H1 (cell line): ENCODE results near the gene APPL2. TPM values are rescaled to one million over a fixed set of nuclear protein-coding genes. Genes with fewer than 3 reads are reported as not detected.

Source experiments
- CTCF ChIA-PET: fragments of 300-600 bp; sonication (Branson Sonifier 250); formaldehyde crosslinking; loops from one replicate; lab custom pipeline; 2021; ENCODE audit not compliant: partially characterized antibody; lab: Charles Lee
- POLR2A ChIA-PET: fragments of 300-600 bp; sonication (Branson Sonifier 250); formaldehyde crosslinking; loops from one replicate; lab custom pipeline; 2021; ENCODE audit warnings: inconsistent platforms; ENCODE audit not compliant: partially characterized antibody; lab: Charles Lee
- DNase-seq, 2 experiments: peaks; one replicate each; pipeline versions ENCODE4 v3.0.0 to v3.0.0-alpha.2; 2010 to 2022; ENCODE audit warnings: low spot score in 2 of 2, low read depth in 1 of 2, mixed read lengths in 1 of 2
- FAIRE-seq: peaks from 2 replicates; lab custom pipeline; 2011; peaks lifted over from hg19 to GRCh38; lab: Jason Lieb, UNC
- H2AFZ ChIP-seq: 2 replicates; pipeline ENCODE4 v1.8.1; 2012; ENCODE audit warnings: low read length, inconsistent platforms
- H2AK5ac ChIP-seq: 2 replicates; pipeline ENCODE4 v1.6.1; 2013; ENCODE audit warnings: low read depth, low read length
- H2BK120ac ChIP-seq: replicated peaks from 2 replicates; pipeline ENCODE3; 2013; ENCODE audit warnings: low read depth, low read length, inconsistent platforms
- H2BK12ac ChIP-seq: 2 replicates; pipeline ENCODE4 v1.6.1; 2013; ENCODE audit warnings: low read depth, low read length
- H2BK15ac ChIP-seq: 2 replicates; pipeline ENCODE4 v1.6.1; 2013; ENCODE audit warnings: low read length
- H2BK20ac ChIP-seq: 2 replicates; pipeline ENCODE4 v1.6.1; 2013; ENCODE audit warnings: low read length
- H2BK5ac ChIP-seq: 2 replicates; pipeline ENCODE4 v1.6.1; 2013; ENCODE audit warnings: low read depth, low read length
- H3K14ac ChIP-seq: 2 replicates; pipeline ENCODE4 v1.6.1; 2013; ENCODE audit warnings: inconsistent platforms; ENCODE audit not compliant: insufficient read length
- H3K18ac ChIP-seq: 2 replicates; pipeline ENCODE4 v1.6.1; 2013; ENCODE audit warnings: low read length; ENCODE audit errors: extremely low read depth
- H3K23ac ChIP-seq: 2 replicates; pipeline ENCODE4 v1.6.1; 2013; ENCODE audit warnings: inconsistent platforms; ENCODE audit not compliant: insufficient read length
- H3K23me2 ChIP-seq: 2 replicates; pipeline ENCODE4 v1.6.1; 2013; ENCODE audit warnings: low read depth, low read length
- H3K27ac ChIP-seq: 2 replicates; pipeline ENCODE4 v1.6.1; 2011; ENCODE audit warnings: low read depth, low read length, inconsistent platforms
- H3K27me3 ChIP-seq, 4 experiments: replicated peaks in 1 of 4; 1 replicate in 1 of 4; 2 replicates in 3 of 4; pipeline versions ENCODE4 v1.6.1 to v1.8.1; 2011 to 2013; ENCODE audit warnings: low read length in 3 of 4, mild to moderate bottlenecking in 3 of 4, inconsistent platforms in 2 of 4, mixed read lengths in 2 of 4, moderate library complexity in 1 of 4; ENCODE audit not compliant: control insufficient read depth in 3 of 4, insufficient read depth in 3 of 4; ENCODE audit errors: extremely low read depth in 1 of 4
- H3K36me3 ChIP-seq, 4 experiments: 2 replicates each; pipeline versions ENCODE4 v1.6.1 to v1.8.1; 2011 to 2013; ENCODE audit warnings: mild to moderate bottlenecking in 4 of 4, low read length in 3 of 4, moderate library complexity in 2 of 4, control low read depth in 1 of 4, inconsistent platforms in 1 of 4; ENCODE audit not compliant: insufficient read depth in 4 of 4, control insufficient read depth in 2 of 4
- H3K4ac ChIP-seq: replicated peaks from 2 replicates; pipeline ENCODE3; 2013; ENCODE audit warnings: low read length, low read depth, mixed read lengths, inconsistent platforms; ENCODE audit not compliant: insufficient read length
- H3K4me1 ChIP-seq, 4 experiments: replicated peaks in 1 of 4; 1 replicate in 1 of 4; 2 replicates in 3 of 4; pipeline versions ENCODE4 v1.6.1 to v1.8.1; 2011 to 2013; ENCODE audit warnings: low read length in 3 of 4, inconsistent platforms in 2 of 4, mixed read lengths in 1 of 4; ENCODE audit not compliant: insufficient read depth in 4 of 4, control insufficient read depth in 3 of 4
- H3K4me2 ChIP-seq, 2 experiments: 2 replicates each; pipeline versions ENCODE4 v1.6.1 to v1.8.1; 2011 to 2013; ENCODE audit warnings: low read depth in 2 of 2, low read length in 2 of 2, control low read depth in 1 of 2, inconsistent platforms in 1 of 2, mild to moderate bottlenecking in 1 of 2; ENCODE audit not compliant: insufficient read depth in 1 of 2
- H3K4me3 ChIP-seq, 4 experiments: fragments of 200-600, 300-600 bp in 1 of 4; sonication (generic), shearing (Covaris generic), sonication (Bioruptor Twin) in 1 of 4; 2 replicates each; pipeline versions ENCODE4 v1.5.1 to v1.8.1; 2011 to 2016; ENCODE audit warnings: low read length in 4 of 4, low read depth in 3 of 4, control low read depth in 2 of 4, inconsistent platforms in 2 of 4, mild to moderate bottlenecking in 2 of 4, mixed read lengths in 1 of 4, moderate library complexity in 1 of 4; ENCODE audit not compliant: insufficient read depth in 2 of 4; ENCODE audit errors: extremely low read depth in 1 of 4
- H3K56ac ChIP-seq: replicated peaks from 2 replicates; pipeline ENCODE3; 2013; ENCODE audit warnings: low read depth, mild to moderate bottlenecking, mixed read lengths, low read length, inconsistent platforms; ENCODE audit not compliant: insufficient read length
- H3K79me1 ChIP-seq: 2 replicates; pipeline ENCODE4 v1.6.1; 2013; ENCODE audit warnings: low read depth, low read length, control low read depth
- H3K79me2 ChIP-seq, 2 experiments: 2 replicates each; pipeline versions ENCODE4 v1.6.1 to v1.8.1; 2012 to 2013; ENCODE audit warnings: low read length in 2 of 2, mild to moderate bottlenecking in 2 of 2, inconsistent platforms in 1 of 2; ENCODE audit not compliant: insufficient read depth in 2 of 2, control insufficient read depth in 1 of 2
- H3K9ac ChIP-seq, 4 experiments: replicated peaks in 1 of 4; 1 replicate in 1 of 4; 2 replicates in 3 of 4; pipeline versions ENCODE4 v1.6.1 to v1.8.1; 2011 to 2013; ENCODE audit warnings: low read depth in 3 of 4, low read length in 3 of 4, control low read depth in 2 of 4, mild to moderate bottlenecking in 2 of 4, moderate library complexity in 2 of 4, inconsistent platforms in 1 of 4; ENCODE audit errors: extremely low read depth in 1 of 4
- H3K9me3 ChIP-seq, 2 experiments: 2 replicates each; pipeline versions ENCODE4 v1.6.1 to v1.8.1; 2012 to 2013; ENCODE audit warnings: mild to moderate bottlenecking in 2 of 2, moderate library complexity in 2 of 2, control low read depth in 1 of 2, inconsistent platforms in 1 of 2, low read depth in 1 of 2, low read length in 1 of 2, mixed read lengths in 1 of 2; ENCODE audit not compliant: insufficient read depth in 2 of 2
- H4K20me1 ChIP-seq, 2 experiments: replicated peaks in 1 of 2; 2 replicates each; pipeline versions ENCODE3 to v1.8.1; 2011 to 2013; ENCODE audit warnings: inconsistent platforms in 2 of 2, low read length in 2 of 2, mild to moderate bottlenecking in 1 of 2; ENCODE audit not compliant: insufficient read depth in 2 of 2, control insufficient read depth in 1 of 2
- H4K5ac ChIP-seq: 2 replicates; pipeline ENCODE4 v1.6.1; 2013; ENCODE audit warnings: low read length, low read depth, mixed read lengths, inconsistent platforms; ENCODE audit not compliant: insufficient read length
- H4K8ac ChIP-seq: 2 replicates; pipeline ENCODE4 v1.8.0; 2013; ENCODE audit warnings: mild to moderate bottlenecking, moderate library complexity, low read length, inconsistent platforms; ENCODE audit not compliant: insufficient read depth; ENCODE audit errors: extremely low read depth
- H4K91ac ChIP-seq: replicated peaks from 2 replicates; pipeline ENCODE3; 2013; ENCODE audit warnings: low read length, mixed read lengths, inconsistent platforms; ENCODE audit not compliant: insufficient read length
- BACH1 ChIP-seq: IDR thresholded peaks from 2 replicates; pipeline ENCODE4 v1.6.1; 2012; ENCODE audit warnings: low read length, improper control_type of control experiment
- CHD2 ChIP-seq: IDR thresholded peaks from 2 replicates; pipeline ENCODE4 v1.6.1; 2012; ENCODE audit warnings: low read length, improper control_type of control experiment
- EGR1 ChIP-seq: IDR thresholded peaks from 2 replicates; pipeline ENCODE4 v1.6.1; 2011; ENCODE audit warnings: low read depth, low read length, borderline replicate concordance
- RFX5 ChIP-seq: IDR thresholded peaks from 2 replicates; pipeline ENCODE4 v1.6.1; 2011; ENCODE audit warnings: low read depth, low read length, improper control_type of control experiment, borderline replicate concordance
- TBP ChIP-seq: IDR thresholded peaks from 2 replicates; pipeline ENCODE4 v1.6.1; 2011; ENCODE audit warnings: low read depth, low read length, improper control_type of control experiment
- TEAD4 ChIP-seq: IDR thresholded peaks from 2 replicates; pipeline ENCODE4 v1.6.1; 2012; ENCODE audit warnings: low read depth, low read length, inconsistent platforms, mixed read lengths
- ZNF274 ChIP-seq: IDR thresholded peaks from 2 replicates; pipeline ENCODE4 v1.7.0; 2012; ENCODE audit warnings: low read length, borderline replicate concordance; ENCODE audit errors: extremely low read depth
- WGBS, 2 experiments: shearing (Covaris generic) in 1 of 2; methylation state at CpG; one replicate each; pipeline versions ENCODE4 v1.1.6 to v1.1.7; 2013 to 2015; ENCODE audit warnings: low lambda C conversion rate in 2 of 2, mixed read lengths in 2 of 2, inconsistent platforms in 1 of 2, low coverage in 1 of 2, missing lambda C conversion rate in 1 of 2; ENCODE audit not compliant: insufficient replicate concordance in 2 of 2, insufficient coverage in 1 of 2, insufficient read length in 1 of 2; ENCODE audit errors: extremely low coverage in 1 of 2, missing lambda C conversion rate in 1 of 2; 5-methylcytosine and 5-hydroxymethylcytosine counted together
- polyA plus RNA-seq, 7 experiments: library from polyadenylated mRNA; depleted of rRNA in 3 of 7; stranded (reverse) in 5 of 7; unstranded in 2 of 7; fragments of >200 nt in 5 of 7; fragments of 200-250 nt in 2 of 7; gene quantifications; 1 replicate in 5 of 7; 2 replicates in 1 of 7; 4 replicates in 1 of 7; pipeline versions ENCODE4 v1.2.1 to v1.2.3, GENCODE V29; 2011 to 2013; ENCODE audit warnings: missing spikeins in 2 of 7, mixed read lengths in 2 of 7
- total RNA-seq: library from RNA; stranded (reverse); fragmentation: NEBNext Ultra II Directional; extraction: Animal tissue kit (Norgen Biotek cat#: 25700); gene quantifications from 2 replicates; pipeline ENCODE4 v1.2.1, GENCODE V29; 2021

Gene APPL2
- total and polyA plus RNA-seq, 2 of the 8 experiments (the other 6 are each of a cell fraction or from before 2014, with no cell fraction given): 8.9 to 22.9 TPM

DNA sequence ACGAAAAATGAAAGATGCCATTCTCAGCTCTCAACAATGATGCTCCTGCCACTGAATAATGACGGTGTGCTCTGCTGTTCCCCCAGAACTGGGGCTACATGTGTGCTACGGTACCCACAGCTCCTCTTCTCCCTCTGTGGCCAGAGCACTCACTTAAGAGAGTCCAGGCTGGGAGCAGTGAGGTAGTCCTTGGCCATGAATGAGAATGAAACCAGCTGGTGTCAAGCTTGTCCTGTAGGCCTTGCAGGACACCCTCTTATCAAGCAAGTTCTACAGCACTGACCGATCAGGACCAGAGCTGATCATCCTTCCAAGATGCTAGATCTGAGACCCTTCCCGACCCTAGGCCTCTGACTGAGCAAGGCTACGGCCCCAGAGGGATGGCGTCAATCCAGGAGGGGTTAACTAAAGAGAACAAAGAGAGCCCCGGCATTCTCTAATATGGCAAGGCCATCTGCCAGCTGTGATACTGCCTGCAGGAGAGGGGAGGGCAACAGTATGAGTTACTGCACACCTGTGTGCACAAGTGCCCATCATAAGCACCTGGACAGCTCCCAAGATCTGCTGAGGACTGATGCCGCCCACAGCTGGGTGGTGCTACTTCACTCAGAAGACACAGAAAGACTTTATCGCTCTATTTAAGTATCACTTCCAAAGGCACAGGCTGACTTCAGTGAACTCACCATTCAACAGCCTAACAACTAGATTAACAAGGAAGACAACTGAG, 30.5 kb downstream of the APPL2 start:
- H3K4ac ChIP-seq: no peak overlapping the region
- no peak overlapping the region for H3K14ac ChIP-seq
- H2BK20ac ChIP-seq: no peak overlapping the region
- no peaks in the 10 kb centered on the region for H3K27me3 ChIP-seq
- 92% methylated on average over 10 of the region's 10 CpGs; no CpG with 5 or more reads in 1 of the 2 experiments for WGBS, 2 experiments
- H3K23me2 ChIP-seq: no peaks in the 10 kb centered on the region
- no peak overlapping the region for H4K91ac ChIP-seq
- H2AK5ac ChIP-seq: no peak overlapping the region
- H3K23ac ChIP-seq: no peak overlapping the region
- no peak overlapping the region for H2BK12ac ChIP-seq
- H4K8ac ChIP-seq: no peak overlapping the region
- TF ChIP-seq ZNF274 (no peak), EGR1 (no peak), TBP (no peak), CHD2 (no peak), TEAD4 (no peak), RFX5 (no peak), BACH1 (no peak)
- TF ChIP-seq, all 59 proteins: peak for 0
- Histone ChIP-seq H3K4me3 (no peak overlapping the region), H3K9ac (no peak overlapping the region; a peak in 2 of 7 replicates), H2BK5ac (no peak overlapping the region), H4K20me1 (peaks cover 0 to 1% of the 10 kb centered on the region in 2 experiments), H3K4me2 (no peak overlapping the region), H3K9me3 (no peaks in the 10 kb centered on the region), H3K79me2 (no peaks in the 10 kb centered on the region), H2BK15ac (no peak overlapping the region), H2AFZ (no peak overlapping the region), H3K4me1 (no peaks in the 10 kb centered on the region; a peak in 2 of 7 replicates), H3K27ac (no peak overlapping the region), H3K56ac (no peak overlapping the region), H3K18ac (no peak overlapping the region), H3K79me1 (no peaks in the 10 kb centered on the region), H3K36me3 (peaks cover 0 to 15% (median 5%) of the 10 kb centered on the region in 4 experiments; a peak in 3 of 8 replicates), H2BK120ac (no peak overlapping the region), H4K5ac (no peak overlapping the region)
- FAIRE-seq (no peak), DNase-seq (no peak)
- CTCF ChIA-PET: interaction anchor here (0.7 to 1.8 kb wide), 6 partner anchors 10 to 73 kb away, joined by 3 to 5 read pairs (median 3); no protein-coding TSS in a partner anchor
- POLR2A ChIA-PET: interaction anchor here (1.0 to 1.6 kb wide), 3 partner anchors 10 to 98 kb away, joined by 3 to 4 read pairs (median 3); partner anchors contain the start of genes APPL2 and WASHC4
